Parathyroid adenoma (tissue), 2 donors: ENCODE data around the gene KCNJ6.
A peak's percentile ranks its signal among the peaks of the same experiment; 100 is the strongest.

ENCODE experiments used
- H2AFZ ChIP-seq: fragments of 300-600 bp; sonication (generic); one replicate; pipeline ENCODE4 v1.7.0; 2017; ENCODE audit warnings: antibody characterized with exemption, mild to moderate bottlenecking
- H3K27ac ChIP-seq: fragments of 300-600 bp; sonication (generic); one replicate; pipeline ENCODE4 v1.7.0; 2017
- H3K27me3 ChIP-seq: fragments of 300-600 bp; sonication (generic); one replicate; pipeline ENCODE4 v1.7.0; 2017; ENCODE audit warnings: low read length; ENCODE audit not compliant: control insufficient read depth, insufficient read depth
- H3K36me3 ChIP-seq: fragments of 300-600 bp; sonication (generic); one replicate; pipeline ENCODE4 v1.7.0; 2017; ENCODE audit warnings: low read length; ENCODE audit not compliant: control insufficient read depth, insufficient read depth
- H3K4me1 ChIP-seq: fragments of 300-600 bp; sonication (generic); one replicate; pipeline ENCODE4 v1.7.0; 2017; ENCODE audit warnings: control low read depth
- H3K4me2 ChIP-seq: fragments of 300-600 bp; sonication (generic); one replicate; pipeline ENCODE4 v1.7.0; 2017; ENCODE audit warnings: low read length
- H3K4me3 ChIP-seq: fragments of 300-600 bp; sonication (generic); one replicate; pipeline ENCODE4 v1.7.0; 2017; ENCODE audit warnings: low read depth, low read length
- H3K79me2 ChIP-seq: fragments of 300-600 bp; sonication (generic); one replicate; pipeline ENCODE4 v1.7.0; 2017; ENCODE audit warnings: control low read depth
- H3K9ac ChIP-seq: fragments of 300-600 bp; sonication (generic); one replicate; pipeline ENCODE4 v1.7.0; 2017; ENCODE audit warnings: mild to moderate bottlenecking
- H3K9me3 ChIP-seq: fragments of 300-600 bp; sonication (generic); one replicate; pipeline ENCODE4 v1.7.0; 2017; ENCODE audit warnings: low read length; ENCODE audit not compliant: control insufficient read depth
- CTCF ChIP-seq: fragments of 300-600 bp; sonication (generic); IDR thresholded peaks from one replicate; pipeline ENCODE4 v1.7.0; 2017; ENCODE audit warnings: antibody characterized with exemption, mild to moderate bottlenecking
- donor health status: primary hyperparathyroidism.

The KCNJ6 gene

DNA sequence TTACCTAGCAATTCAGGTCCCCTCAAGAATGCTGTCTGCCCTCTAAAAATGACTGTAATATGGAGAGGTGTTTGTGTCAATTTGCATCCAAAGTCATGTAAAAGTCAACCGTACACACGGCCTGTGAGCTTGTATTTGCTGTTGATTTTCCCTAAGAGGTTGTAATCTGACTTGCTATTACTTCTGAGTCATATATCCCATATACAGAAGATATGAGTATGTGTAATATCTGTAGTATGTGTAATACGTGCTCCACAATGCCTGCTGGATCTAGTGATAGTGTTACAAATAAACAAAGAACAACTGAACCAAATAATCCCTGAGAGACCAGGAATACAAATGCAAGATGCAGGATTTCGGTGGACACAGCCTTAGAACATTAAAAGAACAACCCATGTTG lies 1.4 kb upstream of the KCNJ6 start:
- no peak overlapping the region for H3K4me2 ChIP-seq
- no peak overlapping the region for H3K9ac ChIP-seq
- no peak overlapping the region for H2AFZ ChIP-seq
- H3K4me3 ChIP-seq, result no peak overlapping the region
- peaks cover 3% of the 10 kb centered on the region for H3K27me3 ChIP-seq
- no peaks in the 10 kb centered on the region for H3K79me2 ChIP-seq
- no peak overlapping the region for H3K27ac ChIP-seq
- no peak for TF ChIP-seq CTCF
- no peaks in the 10 kb centered on the region for H3K9me3 ChIP-seq
- H3K36me3 ChIP-seq, result no peaks in the 10 kb centered on the region
- peaks cover 2% of the 10 kb centered on the region for H3K4me1 ChIP-seq

DNA sequence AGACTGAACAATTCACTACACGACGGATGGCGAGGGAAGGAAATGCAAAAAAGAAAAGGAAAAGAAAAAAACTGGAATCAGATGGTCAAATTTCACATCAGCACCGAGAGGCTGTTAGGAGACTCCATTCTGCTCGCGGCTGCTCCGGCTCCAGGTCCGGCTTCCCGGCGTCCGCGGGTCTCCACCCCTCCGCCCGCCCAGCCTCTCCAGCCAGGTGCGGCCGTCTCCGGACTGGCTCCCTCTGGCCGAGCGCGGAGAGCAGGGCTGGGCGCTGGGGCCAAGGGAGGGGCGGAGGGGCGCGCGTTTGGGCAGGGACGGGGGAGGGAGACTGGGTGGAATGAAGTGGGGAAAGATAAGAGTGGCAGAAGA lies 332 bp downstream of the KCNJ6 start:
- H3K4me3 ChIP-seq, result no peak overlapping the region
- no peaks in the 10 kb centered on the region for H3K79me2 ChIP-seq
- H3K9me3 ChIP-seq, result no peaks in the 10 kb centered on the region
- TF ChIP-seq CTCF, result no peak
- no peak overlapping the region for H3K4me2 ChIP-seq
- no peaks in the 10 kb centered on the region for H3K36me3 ChIP-seq
- peaks cover 2% of the 10 kb centered on the region for H3K4me1 ChIP-seq
- H2AFZ ChIP-seq, result peak overlapping the region; percentile 46
- H3K9ac ChIP-seq, result no peak overlapping the region
- H3K27ac ChIP-seq, result no peak overlapping the region
- peaks cover 3% of the 10 kb centered on the region for H3K27me3 ChIP-seq

GRCh38 chr21:37915497-37915911 lies 753 bp downstream of the KCNJ6 start:
- Histone ChIP-seq H3K9me3 (no peaks in the 10 kb centered on the region), H3K27me3 (peaks cover 3% of the 10 kb centered on the region), H2AFZ (peak overlapping the region; percentile 46), H3K36me3 (no peaks in the 10 kb centered on the region), H3K79me2 (no peaks in the 10 kb centered on the region), H3K9ac (no peak overlapping the region), H3K4me3 (no peak overlapping the region), H3K4me2 (no peak overlapping the region), H3K4me1 (peaks cover 2% of the 10 kb centered on the region), H3K27ac (no peak overlapping the region)
- TF ChIP-seq CTCF, result no peak

DNA sequence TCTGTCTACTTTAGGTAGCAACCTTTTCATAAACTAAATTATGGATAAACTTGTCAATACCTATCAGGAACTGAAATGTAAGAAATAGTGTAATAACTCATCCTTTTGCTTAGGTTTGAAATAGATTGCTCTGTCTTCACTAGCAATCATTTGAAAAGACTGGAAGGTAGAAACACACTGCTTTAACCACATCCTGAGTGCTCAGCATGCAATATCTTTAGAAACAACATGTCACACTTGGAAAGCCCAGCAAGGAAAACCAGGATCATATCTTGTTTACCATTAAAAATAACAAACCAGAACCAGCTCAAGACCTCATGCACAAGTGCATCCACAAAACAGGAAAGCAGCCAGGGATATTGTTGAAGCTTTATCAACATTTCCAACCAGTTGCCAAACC lies 3.6 kb downstream of the KCNJ6 start:
- Histone ChIP-seq H2AFZ (no peak overlapping the region), H3K79me2 (no peaks in the 10 kb centered on the region), H3K36me3 (no peaks in the 10 kb centered on the region), H3K27me3 (peaks cover 3% of the 10 kb centered on the region), H3K9ac (no peak overlapping the region), H3K27ac (no peak overlapping the region), H3K4me2 (no peak overlapping the region), H3K4me1 (peaks cover 2% of the 10 kb centered on the region), H3K4me3 (no peak overlapping the region), H3K9me3 (no peaks in the 10 kb centered on the region)
- TF ChIP-seq CTCF, result no peak

GRCh38 chr21:37909936-37910335 lies 6.3 kb downstream of the KCNJ6 start:
- no peaks in the 10 kb centered on the region for H3K4me1 ChIP-seq

More at GRCh38 chr21:37909936-37910335, 6.3 kb downstream of the KCNJ6 start:
- Histone ChIP-seq H3K9ac (no peak overlapping the region), H3K4me2 (no peak overlapping the region), H3K4me3 (no peak overlapping the region), H3K9me3 (no peaks in the 10 kb centered on the region), H3K79me2 (no peaks in the 10 kb centered on the region), H3K27me3 (no peaks in the 10 kb centered on the region), H3K27ac (no peak overlapping the region), H2AFZ (no peak overlapping the region), H3K36me3 (no peaks in the 10 kb centered on the region)
- TF ChIP-seq CTCF, result no peak
